HepG2 (cell line): ENCODE measurements around the gene SYCE3. TPM values are rescaled to one million over a fixed set of nuclear protein-coding genes. Genes with fewer than 3 reads are reported as not detected.

Experiments
- ATAC-seq: fragments of 200-7000 bp; cut with Tn5 transposase; 3 replicates; pipeline ENCODE4 v1.9.1; 2020; ENCODE audit warnings: mild to moderate bottlenecking, moderate library complexity
- BruUV-seq: library from RNA; stranded (reverse); fragments of 400-500 nt; replicated peaks from 2 replicates; lab custom pipeline; 2021; lab: Mats Ljungman, UMichigan
- CTCF ChIA-PET: fragments of 300-600 bp; formaldehyde crosslinking; extraction: SDS; loops from one replicate; lab custom pipeline; 2021; ENCODE audit warnings: low total read pairs, inconsistent platforms, low intra/inter-chr PET ratio; lab: Yijun Ruan, JAX
- POLR2A ChIA-PET: fragments of 350-600 bp; sonication (Branson Sonifier 250); formaldehyde crosslinking; loops from one replicate; lab custom pipeline; 2020; ENCODE audit warnings: antibody characterized with exemption, inconsistent platforms; lab: Yijun Ruan, JAX
- DNase-seq: peaks from one replicate; pipeline ENCODE4 v3.0.0-alpha.2; 2015; ENCODE audit warnings: low spot score
- FAIRE-seq: peaks from 3 replicates; lab custom pipeline; 2011; peaks lifted over from hg19 to GRCh38; lab: Jason Lieb, UNC
- H2AFZ ChIP-seq: one replicate; pipeline ENCODE4 v1.6.1; 2011; ENCODE audit warnings: low read length, inconsistent platforms
- H3K27ac ChIP-seq: fragments of 300-600 bp; 3 replicates; pipeline ENCODE4 v1.8.0; 2011; ENCODE audit warnings: mixed run types, mild to moderate bottlenecking, mixed read lengths, low read length, inconsistent platforms; ENCODE audit not compliant: insufficient read depth; ENCODE audit errors: extremely low read length
- H3K27me3 ChIP-seq, 2 experiments: fragments of 200-600 bp in 1 of 2; 2 replicates in 1 of 2; 3 replicates in 1 of 2; pipeline versions ENCODE4 v1.6.0 to v1.8.0; 2011; ENCODE audit warnings: low read length in 2 of 2, mild to moderate bottlenecking in 2 of 2, moderate library complexity in 2 of 2, inconsistent platforms in 1 of 2; ENCODE audit not compliant: insufficient read depth in 2 of 2, control insufficient read depth in 1 of 2
- H3K36me3 ChIP-seq, 2 experiments: fragments of 200-600 bp in 1 of 2; replicated peaks in 1 of 2; 2 replicates in 1 of 2; 3 replicates in 1 of 2; pipeline versions ENCODE4 v1.5.1 to v1.8.0; 2011; ENCODE audit warnings: low read length in 2 of 2, inconsistent platforms in 1 of 2; ENCODE audit not compliant: insufficient read depth in 2 of 2, control insufficient read depth in 1 of 2
- H3K4me1 ChIP-seq: 2 replicates; pipeline ENCODE4 v1.5.1; 2012; ENCODE audit warnings: low read length, inconsistent platforms; ENCODE audit not compliant: insufficient read depth
- H3K4me2 ChIP-seq: 2 replicates; pipeline ENCODE4 v1.6.0; 2011; ENCODE audit warnings: low read depth, low read length, inconsistent platforms
- H3K4me3 ChIP-seq, 3 experiments: fragments of 200-600 bp in 1 of 3; sonication (generic), shearing (Covaris generic) in 1 of 3; replicated peaks in 1 of 3; 2 replicates each; pipeline ENCODE4 v1.5.1; 2011 to 2016; ENCODE audit warnings: low read length in 3 of 3, inconsistent platforms in 2 of 3, low read depth in 2 of 3, mild to moderate bottlenecking in 2 of 3, control low read depth in 1 of 3, mixed read lengths in 1 of 3; ENCODE audit not compliant: insufficient read depth in 1 of 3
- H3K79me2 ChIP-seq: one replicate; pipeline ENCODE4 v1.6.1; 2011; ENCODE audit warnings: low read length, inconsistent platforms; ENCODE audit not compliant: insufficient read depth
- H3K9ac ChIP-seq: 2 replicates; pipeline ENCODE4 v1.6.0; 2011; ENCODE audit warnings: mild to moderate bottlenecking, low read depth, low read length, inconsistent platforms; ENCODE audit not compliant: insufficient read depth
- H3K9me3 ChIP-seq: 2 replicates; pipeline ENCODE4 v1.5.1; 2012; ENCODE audit warnings: mild to moderate bottlenecking, low read length
- H4K20me1 ChIP-seq: 2 replicates; pipeline ENCODE4 v1.6.0; 2011; ENCODE audit warnings: inconsistent platforms, mild to moderate bottlenecking, low read length, moderate library complexity; ENCODE audit not compliant: insufficient read depth
- AGO2 ChIP-seq: fragments of 200-400 bp; formaldehyde crosslinking; optimal IDR thresholded peaks from 2 replicates; pipeline ENCODE3; 2017; ENCODE audit warnings: mild to moderate bottlenecking, low read depth, low read length, moderate library complexity
- AKAP8 ChIP-seq: sonication (generic); formaldehyde crosslinking; IDR thresholded peaks from 2 replicates; pipeline ENCODE4 v1.5.1; 2020; ENCODE audit warnings: mild to moderate bottlenecking, missing genetic modification reagents
- RBFOX2 ChIP-seq: fragments of 200-400 bp; formaldehyde crosslinking; IDR thresholded peaks from 2 replicates; pipeline ENCODE4 v1.6.1; 2017; ENCODE audit warnings: low read depth, mild to moderate bottlenecking, low read length
- WGBS: methylation state at CpG from one replicate; pipeline ENCODE4 v1.1.6; 2017; ENCODE audit warnings: low lambda C conversion rate; 5-methylcytosine and 5-hydroxymethylcytosine counted together
- in situ Hi-C: cut with HindIII; loops from 2 replicates; pipeline ENCODE4 v1.10.0; 2017; ENCODE audit warnings: low pct_unique_long_range_greater_than_20kb; ENCODE audit not compliant: extremely low pct_ligation_motif_present
- intact Hi-C: fragments of 100-400 bp; cut with micrococcal nuclease; formaldehyde crosslinking; loops from one replicate; pipeline ENCODE4 v1.10.0; 2022; ENCODE audit not compliant: unreplicated experiment
- polyA plus RNA-seq, 8 experiments: library from polyadenylated mRNA; depleted of rRNA in 3 of 8; stranded (reverse) in 7 of 8; unstranded in 1 of 8; fragments of >200 nt; fragmentation: Illumina TruSeq in 4 of 8; extraction: Trizol in 4 of 8; gene quantifications; 2 replicates each; pipeline versions ENCODE4 v1.2.1 to v1.2.3, GENCODE V29; 2011 to 2016; ENCODE audit warnings: low read depth in 4 of 8, missing spikeins in 1 of 8, mixed read lengths in 1 of 8; ENCODE audit not compliant: insufficient read depth in 1 of 8
- total RNA-seq, 5 experiments: library from RNA; depleted of rRNA; stranded (reverse); fragments of >200 nt; fragmentation: Illumina TruSeq; extraction: Trizol; gene quantifications; 2 replicates each; pipeline ENCODE4 v1.2.3, GENCODE V29; 2016; ENCODE audit warnings: low read depth in 1 of 5
- TF ChIP-seq, protein P1 (sequence below): sonication (generic); formaldehyde crosslinking; IDR thresholded peaks from 2 replicates; pipeline ENCODE4 v1.5.0; 2020; ENCODE audit warnings: missing genetic modification reagents
- TF ChIP-seq, protein P2 (sequence below): sonication (generic); formaldehyde crosslinking; conservative IDR thresholded peaks from 2 replicates; pipeline ENCODE4 v1.8.0; 2022; ENCODE audit warnings: mild to moderate bottlenecking, moderate library complexity, missing genetic modification reagents

The SYCE3 gene
- total and polyA plus RNA-seq, 2 of the 13 experiments (the other 11 are each of a cell fraction or from before 2014, with no cell fraction given) = not detected

DNA sequence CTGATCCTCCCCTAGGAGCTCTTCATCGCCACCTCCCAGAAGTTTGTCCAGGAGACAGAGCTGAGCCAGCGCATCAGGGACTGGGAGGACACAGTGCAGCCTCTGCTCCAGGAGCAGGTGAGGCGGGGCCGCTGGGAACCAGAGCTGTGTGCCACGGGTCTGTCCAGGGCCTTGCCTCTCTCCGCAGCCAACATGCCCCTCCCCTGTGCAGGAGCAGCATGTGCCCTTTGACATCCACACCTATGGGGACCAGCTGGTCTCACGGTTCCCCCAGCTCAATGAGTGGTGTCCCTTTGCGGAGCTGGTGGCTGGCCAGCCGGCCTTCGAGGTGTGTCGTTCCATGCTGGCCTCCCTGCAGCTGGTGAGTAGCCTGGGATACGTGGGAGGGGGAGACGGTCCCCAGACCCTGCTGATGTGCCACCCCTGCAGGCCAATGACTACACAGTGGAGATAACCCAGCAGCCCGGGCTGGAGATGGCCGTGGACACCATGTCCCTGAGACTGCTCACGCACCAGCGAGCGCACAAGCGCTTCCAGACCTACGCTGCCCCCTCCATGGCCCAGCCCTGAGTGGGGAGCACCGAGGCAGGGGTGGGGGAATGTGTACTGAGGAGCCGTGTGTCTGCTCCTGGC lies 39.8 kb downstream of the SYCE3 start:
- Histone ChIP-seq H3K9ac (no peak overlapping the region), H3K27me3 (no peaks in the 10 kb centered on the region), H3K4me1 (peaks cover 28% of the 10 kb centered on the region), H2AFZ (no peak overlapping the region), H3K36me3 (peaks cover 16 to 43% of the 10 kb centered on the region in 2 experiments; a peak in 4 of 5 replicates), H3K79me2 (peaks cover 20% of the 10 kb centered on the region), H4K20me1 (peaks cover 19% of the 10 kb centered on the region), H3K4me3 (no peak overlapping the region), H3K4me2 (no peak overlapping the region), H3K9me3 (no peaks in the 10 kb centered on the region), H3K27ac (no peak overlapping the region)
- intact Hi-C loops (no loop called here), in situ Hi-C loops (no loop called here)
- TF ChIP-seq AKAP8 (0 out of 2 replicates have a peak, but pooled peaks have one; percentile 23), RBFOX2 (peak; percentile 46), AGO2 (peak; percentile 89)
- TF ChIP-seq, protein P1, sequence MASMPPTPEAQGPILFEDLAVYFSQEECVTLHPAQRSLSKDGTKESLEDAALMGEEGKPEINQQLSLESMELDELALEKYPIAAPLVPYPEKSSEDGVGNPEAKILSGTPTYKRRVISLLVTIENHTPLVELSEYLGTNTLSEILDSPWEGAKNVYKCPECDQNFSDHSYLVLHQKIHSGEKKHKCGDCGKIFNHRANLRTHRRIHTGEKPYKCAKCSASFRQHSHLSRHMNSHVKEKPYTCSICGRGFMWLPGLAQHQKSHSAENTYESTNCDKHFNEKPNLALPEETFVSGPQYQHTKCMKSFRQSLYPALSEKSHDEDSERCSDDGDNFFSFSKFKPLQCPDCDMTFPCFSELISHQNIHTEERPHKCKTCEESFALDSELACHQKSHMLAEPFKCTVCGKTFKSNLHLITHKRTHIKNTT (CRISPR knock-in tag) = no peak
- TF ChIP-seq, protein P2, sequence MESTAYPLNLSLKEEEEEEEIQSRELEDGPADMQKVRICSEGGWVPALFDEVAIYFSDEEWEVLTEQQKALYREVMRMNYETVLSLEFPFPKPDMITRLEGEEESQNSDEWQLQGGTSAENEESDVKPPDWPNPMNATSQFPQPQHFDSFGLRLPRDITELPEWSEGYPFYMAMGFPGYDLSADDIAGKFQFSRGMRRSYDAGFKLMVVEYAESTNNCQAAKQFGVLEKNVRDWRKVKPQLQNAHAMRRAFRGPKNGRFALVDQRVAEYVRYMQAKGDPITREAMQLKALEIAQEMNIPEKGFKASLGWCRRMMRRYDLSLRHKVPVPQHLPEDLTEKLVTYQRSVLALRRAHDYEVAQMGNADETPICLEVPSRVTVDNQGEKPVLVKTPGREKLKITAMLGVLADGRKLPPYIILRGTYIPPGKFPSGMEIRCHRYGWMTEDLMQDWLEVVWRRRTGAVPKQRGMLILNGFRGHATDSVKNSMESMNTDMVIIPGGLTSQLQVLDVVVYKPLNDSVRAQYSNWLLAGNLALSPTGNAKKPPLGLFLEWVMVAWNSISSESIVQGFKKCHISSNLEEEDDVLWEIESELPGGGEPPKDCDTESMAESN (CRISPR knock-in tag) = no peak
- FAIRE-seq (no peak), DNase-seq (no peak), ATAC-seq (no peak)
- no TSS peak for BruUV-seq
- CTCF ChIA-PET = no interaction called here
- POLR2A ChIA-PET = interaction anchor here (1.0 kb wide), 1 partner anchor 38 kb away, joined by 3 read pairs; no protein-coding TSS in a partner anchor
- WGBS = 98% methylated on average over 11 of the region's 22 CpGs
